LNCaP clone FGC (cell line): Measurements from ENCODE around the gene AJAP1.
"Not testable (repeated sequence)": the region's sequence is repeated elsewhere in the genome, so short reads cannot be mapped to it uniquely, and the experiment has no call there.

ENCODE experiments used
- DNase-seq: peaks from one replicate; pipeline ENCODE4 v3.0.0-alpha.2; 2011; ENCODE audit warnings: low read depth
- H3K4me3 ChIP-seq: 2 replicates; pipeline ENCODE4 v1.5.1; 2011; ENCODE audit warnings: mild to moderate bottlenecking, low read depth, low read length, control low read depth
- TF ChIP-seq, protein P1 (sequence below): IDR thresholded peaks from 2 replicates; pipeline ENCODE4 v1.5.1; 2012; ENCODE audit warnings: mild to moderate bottlenecking; ENCODE audit not compliant: control insufficient read depth, insufficient read depth; ENCODE audit errors: extremely low read depth

Gene AJAP1

DNA sequence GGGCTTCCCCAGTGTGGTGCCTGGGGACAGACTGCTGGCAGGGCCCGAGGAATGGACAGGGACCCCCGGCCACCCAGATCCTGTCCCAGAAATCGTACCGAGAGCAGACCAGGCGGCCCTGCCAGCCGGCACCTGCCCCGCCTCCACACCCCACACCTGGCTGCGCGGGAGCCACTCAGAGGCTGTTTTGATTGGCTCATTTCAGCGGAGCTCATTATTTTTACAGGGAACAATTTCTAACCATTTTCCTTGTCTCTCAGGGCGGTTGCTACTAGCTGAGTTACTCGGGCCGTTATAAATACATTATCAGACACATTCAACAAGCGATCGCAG lies 39.3 kb upstream of the AJAP1 start:
- H3K4me3 ChIP-seq: no peak overlapping the region
- TF ChIP-seq, protein P1, sequence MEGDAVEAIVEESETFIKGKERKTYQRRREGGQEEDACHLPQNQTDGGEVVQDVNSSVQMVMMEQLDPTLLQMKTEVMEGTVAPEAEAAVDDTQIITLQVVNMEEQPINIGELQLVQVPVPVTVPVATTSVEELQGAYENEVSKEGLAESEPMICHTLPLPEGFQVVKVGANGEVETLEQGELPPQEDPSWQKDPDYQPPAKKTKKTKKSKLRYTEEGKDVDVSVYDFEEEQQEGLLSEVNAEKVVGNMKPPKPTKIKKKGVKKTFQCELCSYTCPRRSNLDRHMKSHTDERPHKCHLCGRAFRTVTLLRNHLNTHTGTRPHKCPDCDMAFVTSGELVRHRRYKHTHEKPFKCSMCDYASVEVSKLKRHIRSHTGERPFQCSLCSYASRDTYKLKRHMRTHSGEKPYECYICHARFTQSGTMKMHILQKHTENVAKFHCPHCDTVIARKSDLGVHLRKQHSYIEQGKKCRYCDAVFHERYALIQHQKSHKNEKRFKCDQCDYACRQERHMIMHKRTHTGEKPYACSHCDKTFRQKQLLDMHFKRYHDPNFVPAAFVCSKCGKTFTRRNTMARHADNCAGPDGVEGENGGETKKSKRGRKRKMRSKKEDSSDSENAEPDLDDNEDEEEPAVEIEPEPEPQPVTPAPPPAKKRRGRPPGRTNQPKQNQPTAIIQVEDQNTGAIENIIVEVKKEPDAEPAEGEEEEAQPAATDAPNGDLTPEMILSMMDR: no peak
- DNase-seq: no peak

DNA sequence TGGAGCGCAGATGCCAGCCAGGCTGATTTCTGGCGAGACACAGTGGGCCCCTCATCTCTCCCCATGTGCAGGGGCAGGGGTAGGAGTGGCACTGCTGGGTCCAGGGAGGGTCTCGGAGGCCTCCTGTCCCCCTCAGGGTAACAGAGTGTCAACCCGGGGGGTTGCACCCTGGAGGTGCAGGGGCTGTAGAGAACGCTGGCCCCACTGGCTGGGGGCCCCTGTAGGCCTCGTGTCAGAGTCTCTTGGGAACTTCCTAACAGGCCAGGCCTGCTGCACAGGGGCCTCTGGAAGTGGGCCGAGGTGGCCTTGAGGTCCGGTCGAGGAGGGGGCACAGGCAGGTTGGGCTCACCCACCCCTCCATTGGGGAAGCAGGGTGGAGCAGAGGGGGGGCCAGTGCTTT lies 38.9 kb upstream of the AJAP1 start:
- no peak for DNase-seq
- TF ChIP-seq, protein P1: no peak
- H3K4me3 ChIP-seq: no peak overlapping the region

DNA sequence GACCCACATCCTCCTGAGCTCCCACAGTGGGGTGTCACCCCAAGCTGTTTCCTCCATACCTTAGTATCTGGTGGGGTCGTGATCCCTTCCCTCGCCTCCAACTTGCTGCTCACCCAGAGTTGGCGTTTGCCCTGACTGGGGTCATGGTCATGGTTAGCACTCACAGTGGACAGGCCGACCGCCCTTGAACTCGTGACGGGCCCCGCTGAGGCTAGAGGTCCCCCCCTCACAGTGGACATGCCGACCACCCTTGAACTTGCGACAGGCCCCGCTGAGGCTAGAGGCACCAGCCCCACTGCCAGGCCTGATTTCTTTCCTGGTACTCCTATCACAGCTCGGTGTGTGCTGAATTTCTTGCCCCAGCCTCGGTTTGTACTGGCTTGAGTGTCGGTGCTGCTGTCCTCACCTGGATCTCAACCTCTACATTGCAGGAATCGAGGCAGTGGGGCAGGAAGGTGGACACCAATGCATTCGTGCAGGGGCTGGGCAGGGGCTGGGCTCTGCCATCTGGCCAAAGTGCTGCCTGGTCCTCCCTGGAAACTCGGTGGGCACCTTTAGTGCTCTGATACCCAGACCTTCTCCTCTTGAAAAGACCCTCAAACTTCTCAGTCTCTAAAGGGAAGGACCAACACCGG lies 37.5 kb upstream of the AJAP1 start:
- no peak for DNase-seq
- TF ChIP-seq, protein P1: no peak
- no peak overlapping the region for H3K4me3 ChIP-seq

DNA sequence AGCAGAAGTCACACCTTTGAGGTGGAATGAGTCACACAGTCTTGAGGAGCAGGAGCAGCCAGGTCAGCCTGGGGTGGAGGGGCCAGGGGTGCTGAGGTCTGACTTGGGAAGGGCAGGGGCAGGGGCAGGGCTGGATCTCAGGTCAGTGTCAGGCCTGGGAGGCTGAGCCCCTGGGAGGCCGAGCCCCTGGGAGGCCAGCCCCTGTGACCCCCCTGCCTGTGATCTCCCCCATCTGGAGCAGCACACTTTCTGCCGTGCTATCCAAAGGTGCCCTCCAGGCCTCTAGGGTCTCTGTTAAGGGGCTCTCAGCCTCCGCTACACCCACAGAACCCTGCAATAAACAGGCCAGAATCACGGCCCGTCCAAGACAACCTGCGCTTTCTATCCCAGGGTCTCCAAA lies 36.9 kb upstream of the AJAP1 start:
- TF ChIP-seq, protein P1: no peak
- no peak overlapping the region for H3K4me3 ChIP-seq
- DNase-seq: no peak

DNA sequence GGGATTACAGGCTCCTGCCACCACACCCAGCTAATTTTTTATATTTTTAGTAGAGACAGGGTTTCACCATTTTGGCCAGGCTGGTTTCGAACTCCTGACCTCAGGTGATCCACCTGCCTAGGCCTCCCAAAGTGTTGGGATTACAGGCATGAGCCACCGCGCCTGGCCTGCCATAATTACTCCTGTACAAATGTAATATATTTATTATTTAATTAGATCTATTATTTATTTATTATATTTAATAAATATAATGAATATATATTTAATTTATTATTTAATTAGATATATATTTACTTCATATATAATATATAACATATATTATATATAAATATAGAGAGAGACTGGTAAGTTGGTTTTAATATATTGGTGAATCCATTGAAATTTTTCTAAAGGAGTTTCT lies 35.6 kb upstream of the AJAP1 start:
- DNase-seq, H3K4me3 ChIP-seq: not testable (repeated sequence)

DNA sequence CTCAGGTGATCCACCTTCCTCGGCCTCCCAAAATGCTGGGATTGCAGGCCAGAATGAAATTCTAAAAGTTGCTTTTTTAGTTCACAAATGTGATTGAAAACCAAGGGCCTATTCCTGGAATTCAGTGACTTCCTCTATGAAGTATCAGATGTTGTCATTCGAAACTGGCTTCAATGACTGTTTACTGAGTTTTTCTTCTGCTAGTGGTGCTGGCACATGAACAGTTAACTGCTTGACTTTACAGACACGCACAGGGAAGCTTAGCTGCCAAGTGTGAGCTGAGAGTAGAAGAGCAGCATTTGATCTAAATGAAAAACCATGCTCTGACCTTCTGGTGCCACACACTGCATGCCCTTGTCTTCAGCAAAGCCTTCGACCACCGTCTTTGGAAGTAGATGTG lies 32.8 kb upstream of the AJAP1 start:
- DNase-seq: no peak
- TF ChIP-seq, protein P1: no peak
- no peak overlapping the region for H3K4me3 ChIP-seq

DNA sequence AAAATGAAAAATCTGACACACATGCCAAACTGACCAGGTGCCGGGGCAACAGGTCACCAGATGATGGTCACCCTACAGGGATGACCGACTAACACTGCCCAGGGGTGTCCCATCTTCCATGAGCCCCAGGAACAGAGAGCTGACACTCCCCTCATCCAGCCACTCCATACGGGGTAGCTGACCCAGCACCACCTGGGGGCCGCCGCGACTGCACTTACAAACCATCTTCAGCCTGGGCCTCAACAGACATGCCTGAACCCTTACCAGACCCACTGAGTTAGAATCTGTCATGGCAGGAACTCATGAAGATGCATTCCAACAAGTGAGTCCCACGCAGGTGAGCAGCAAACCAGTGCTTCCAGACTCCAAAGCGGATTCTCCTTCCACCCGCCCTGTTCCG lies 31.6 kb upstream of the AJAP1 start:
- H3K4me3 ChIP-seq: no peak overlapping the region
- DNase-seq: no peak
- TF ChIP-seq, protein P1: no peak

DNA sequence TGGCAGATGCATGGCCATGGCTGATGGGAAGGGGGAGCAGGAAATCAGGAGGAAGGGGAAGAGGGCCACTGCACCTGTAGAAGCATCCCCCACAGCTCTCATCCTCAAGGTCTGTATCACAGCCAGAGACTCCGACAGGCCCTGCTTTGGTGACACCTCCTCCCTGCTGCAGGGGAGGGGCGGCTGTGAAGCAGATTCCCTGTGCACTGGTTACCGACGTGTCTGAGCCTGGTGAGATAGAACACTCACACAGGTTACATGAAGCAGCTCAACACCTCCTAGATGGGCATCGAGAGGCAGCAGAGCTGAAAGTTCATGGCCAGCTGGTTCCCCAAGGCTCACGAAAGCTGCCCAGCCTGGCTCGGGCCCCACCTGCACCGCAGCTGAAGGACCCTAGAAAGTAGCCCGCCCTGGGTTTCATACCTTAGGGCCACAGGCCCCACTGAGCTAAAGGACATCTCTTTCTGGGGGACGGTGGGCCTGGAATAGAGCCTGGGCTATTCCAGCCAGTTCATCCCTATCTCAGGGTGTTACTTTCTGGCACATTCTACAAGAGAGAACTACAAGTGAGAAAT lies 30.2 kb upstream of the AJAP1 start:
- TF ChIP-seq, protein P1: no peak
- no peak overlapping the region for H3K4me3 ChIP-seq

More for the DNA sequence above, 30.2 kb upstream of the AJAP1 start:
- DNase-seq: no peak
